Measurements from ENCODE around the gene LRG1. TPM values are rescaled to one million over a fixed set of nuclear protein-coding genes. Genes with fewer than 3 reads are reported as not detected.
A peak's percentile ranks its signal among the peaks of the same experiment; 100 is the strongest.

The LRG1 gene
- total and polyA plus RNA-seq, 10 donors = 1.7 to 54.0 (median 12.3) TPM

- TF ChIP-seq CTCF (IDR thresholded peaks at IDR 0.05 in 8 of 11, conservative IDR thresholded peaks at IDR 0.05 in 3 of 11) (peak; percentile 87 to 99 (median 97)), POLR2A (IDR thresholded peaks at IDR 0.05) (no peak), POLR2AphosphoS5 (IDR thresholded peaks at IDR 0.05) (peak in 2 of 3 donors; percentile 18 to 73)
- 25 to 31% (median 28%) methylated on average over 34 to 44 of the region's 44 CpGs for WGBS, 5 donors
- peaks cover 0 to 8% (median 0%) of the 10 kb centered on the region in 7 donors for H3K27me3 ChIP-seq (replicated peaks in 1 of 7)
- intact Hi-C loops (cut with DNase I; ENCODE audit: low total_unique reads) = no loop called here
- peak overlapping the region; percentile 24 to 72 (median 44) for H3K4me3 ChIP-seq
- peaks cover 0 to 75% (median 38%) of the 10 kb centered on the region in 6 donors for H3K4me1 ChIP-seq
- no peaks in the 10 kb centered on the region for H3K9me3 ChIP-seq
- peak; percentile 85 for DNase-seq
- H3K27ac ChIP-seq = peak overlapping the region; percentile 48 to 85 (median 74)
- H3K36me3 ChIP-seq = peaks cover 0 to 32% (median 0%) of the 10 kb centered on the region in 6 donors
These were observed 18.4 kb upstream of the LRG1 start for GRCh38 chr19:4557971-4558941.

DNA sequence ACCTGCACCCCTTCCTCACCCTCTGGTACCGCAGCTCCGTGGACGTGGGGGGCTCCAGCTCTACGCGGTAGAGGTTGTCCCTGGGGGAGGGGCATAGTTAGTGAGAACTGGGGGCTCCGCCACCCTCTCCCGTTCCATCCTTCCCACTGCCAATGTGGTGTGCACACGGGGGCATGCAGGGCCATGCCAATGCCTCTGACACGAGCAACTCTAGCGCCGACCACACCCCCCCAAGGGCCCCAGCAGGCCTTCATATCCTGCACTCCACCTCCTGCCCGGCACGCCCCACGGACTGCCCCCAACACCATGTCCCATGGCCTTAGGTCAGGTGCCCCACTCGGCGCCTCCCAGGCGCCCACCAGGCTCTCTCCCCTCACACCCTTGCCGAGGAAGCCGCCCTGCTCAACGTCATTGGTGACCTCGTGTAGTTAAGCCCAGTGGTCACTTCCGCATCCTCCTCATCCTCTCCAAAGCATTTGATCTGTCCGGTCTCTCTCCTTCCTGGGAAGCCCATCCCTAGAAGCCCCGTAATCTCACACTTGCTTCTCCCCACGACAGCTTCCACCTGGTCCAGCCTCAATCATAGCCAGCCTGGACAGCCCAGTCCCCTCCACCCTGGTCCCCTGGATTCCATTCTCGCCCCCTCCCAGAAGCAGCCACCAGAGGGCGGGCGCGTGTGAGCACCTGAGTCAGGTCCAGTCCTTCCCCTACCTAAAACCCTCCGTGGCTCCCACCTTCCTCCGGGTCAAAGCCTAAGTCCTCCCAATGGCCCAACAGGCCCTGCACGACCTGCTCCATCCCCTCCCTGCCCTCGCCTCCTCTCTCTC is 17.5 kb upstream of the LRG1 start:
- 69 to 85% (median 73%) methylated on average over 30 to 33 of the region's 33 CpGs for WGBS, 5 donors
- peak overlapping the region in 7 of 8 donors; percentile 24 to 72 (median 45) for H3K4me3 ChIP-seq
- intact Hi-C loops (cut with DNase I; ENCODE audit: low total_unique reads) = no loop called here
- peak; percentile 86 for DNase-seq
- H3K36me3 ChIP-seq = peaks cover 0 to 41% (median 0%) of the 10 kb centered on the region in 6 donors
- H3K9me3 ChIP-seq = no peaks in the 10 kb centered on the region
- H3K27ac ChIP-seq = peak overlapping the region; percentile 48 to 85 (median 74)
- peaks cover 0 to 9% (median 0%) of the 10 kb centered on the region in 7 donors for H3K27me3 ChIP-seq (replicated peaks in 1 of 7)
- peaks cover 0 to 68% (median 33%) of the 10 kb centered on the region in 6 donors for H3K4me1 ChIP-seq
- TF ChIP-seq CTCF (IDR thresholded peaks at IDR 0.05 in 8 of 11, conservative IDR thresholded peaks at IDR 0.05 in 3 of 11) = peak in 6 of 11 experiments; percentile 8 to 49 (median 19)
- no peak for TF ChIP-seq POLR2A (IDR thresholded peaks at IDR 0.05)
- TF ChIP-seq POLR2AphosphoS5 (IDR thresholded peaks at IDR 0.05) = peak; percentile 67 to 83 (median 79)

GRCh38 chr19:4556597-4557127 is 16.8 kb upstream of the LRG1 start:
- DNase-seq = no peak
- intact Hi-C loops (cut with DNase I; ENCODE audit: low total_unique reads) = no loop called here
- TF ChIP-seq POLR2AphosphoS5 (IDR thresholded peaks at IDR 0.05) (no peak), CTCF (IDR thresholded peaks at IDR 0.05 in 8 of 11, conservative IDR thresholded peaks at IDR 0.05 in 3 of 11) (no peak), POLR2A (IDR thresholded peaks at IDR 0.05) (no peak)
- Histone ChIP-seq H3K9me3 (no peaks in the 10 kb centered on the region), H3K27ac (peak overlapping the region in 6 of 8 donors; percentile 2 to 85 (median 78)), H3K27me3 (replicated peaks in 1 of 7) (peaks cover 0 to 16% (median 0%) of the 10 kb centered on the region in 7 donors), H3K36me3 (peaks cover 0 to 47% (median 0%) of the 10 kb centered on the region in 6 donors), H3K4me1 (peaks cover 0 to 63% (median 30%) of the 10 kb centered on the region in 6 donors), H3K4me3 (peak overlapping the region in 2 of 8 donors; percentile 48 to 72)
- WGBS, 5 donors = 66 to 75% (median 72%) methylated on average over 21 to 25 of the region's 25 CpGs

Measured in spleen (tissue), 11 donors.